ENCODE results near the gene RABAC1. TPM values are rescaled to one million over a fixed set of nuclear protein-coding genes. Genes with fewer than 3 reads are reported as not detected.
A peak's percentile ranks its signal among the peaks of the same experiment; 100 is the strongest.

Gene RABAC1
- total RNA-seq, 1 donor from 2014 or later: 130 TPM

DNA sequence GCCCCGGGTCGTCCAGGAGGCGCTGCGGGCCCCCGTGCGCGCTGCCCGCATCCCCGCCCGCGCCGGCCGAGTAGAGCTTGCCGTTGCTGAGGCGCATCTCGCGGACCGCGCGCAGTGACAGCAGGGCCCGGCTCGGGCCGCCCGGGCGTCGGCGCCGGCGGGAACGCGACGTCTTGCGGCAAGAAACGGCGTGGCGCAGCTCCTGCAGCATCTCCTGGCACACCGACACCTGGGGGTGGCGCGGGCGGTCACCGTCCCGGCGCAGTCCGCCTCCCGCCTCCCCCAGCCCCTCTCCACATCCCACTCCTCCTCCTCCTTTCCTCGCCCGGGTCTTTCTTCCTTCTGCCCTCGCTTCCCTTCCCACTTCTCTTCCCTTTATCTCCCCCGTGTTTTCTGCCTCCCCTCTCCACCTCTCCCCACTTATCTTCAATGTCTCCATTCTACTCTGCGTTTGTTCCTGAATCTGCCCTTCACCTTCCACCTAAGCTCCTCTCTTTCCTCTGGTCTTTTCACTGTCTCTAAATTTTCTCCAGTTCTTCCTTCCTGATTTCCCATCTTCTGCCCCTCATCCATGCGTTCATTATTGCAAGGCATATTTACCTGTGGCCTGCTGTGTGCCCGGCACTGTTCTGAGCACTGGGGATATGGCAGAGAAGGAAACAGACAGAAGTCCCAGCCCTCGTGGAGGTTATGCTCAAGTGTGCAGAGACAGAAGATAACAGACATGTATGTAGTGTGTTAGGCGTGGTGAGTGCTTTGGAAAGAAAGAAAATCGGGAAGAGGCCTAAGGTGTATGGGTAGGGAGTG is 40.2 kb upstream of the RABAC1 start:
- TF ChIP-seq, protein P1, sequence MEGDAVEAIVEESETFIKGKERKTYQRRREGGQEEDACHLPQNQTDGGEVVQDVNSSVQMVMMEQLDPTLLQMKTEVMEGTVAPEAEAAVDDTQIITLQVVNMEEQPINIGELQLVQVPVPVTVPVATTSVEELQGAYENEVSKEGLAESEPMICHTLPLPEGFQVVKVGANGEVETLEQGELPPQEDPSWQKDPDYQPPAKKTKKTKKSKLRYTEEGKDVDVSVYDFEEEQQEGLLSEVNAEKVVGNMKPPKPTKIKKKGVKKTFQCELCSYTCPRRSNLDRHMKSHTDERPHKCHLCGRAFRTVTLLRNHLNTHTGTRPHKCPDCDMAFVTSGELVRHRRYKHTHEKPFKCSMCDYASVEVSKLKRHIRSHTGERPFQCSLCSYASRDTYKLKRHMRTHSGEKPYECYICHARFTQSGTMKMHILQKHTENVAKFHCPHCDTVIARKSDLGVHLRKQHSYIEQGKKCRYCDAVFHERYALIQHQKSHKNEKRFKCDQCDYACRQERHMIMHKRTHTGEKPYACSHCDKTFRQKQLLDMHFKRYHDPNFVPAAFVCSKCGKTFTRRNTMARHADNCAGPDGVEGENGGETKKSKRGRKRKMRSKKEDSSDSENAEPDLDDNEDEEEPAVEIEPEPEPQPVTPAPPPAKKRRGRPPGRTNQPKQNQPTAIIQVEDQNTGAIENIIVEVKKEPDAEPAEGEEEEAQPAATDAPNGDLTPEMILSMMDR (IDR thresholded peaks at IDR 0.05; ENCODE audit: insufficient read depth, low read length, poor library complexity, severe bottlenecking): no peak
- DNase-seq (ENCODE audit: low read depth): no peak
- Histone ChIP-seq H3K27me3 (ENCODE audit: control insufficient read depth, insufficient read depth, low read length) (peaks cover 66% of the 10 kb centered on the region), H3K4me3 (ENCODE audit: low read depth, low read length) (no peak overlapping the region), H3K36me3 (ENCODE audit: control insufficient read depth, insufficient read depth, low read length) (no peaks in the 10 kb centered on the region)

DNA sequence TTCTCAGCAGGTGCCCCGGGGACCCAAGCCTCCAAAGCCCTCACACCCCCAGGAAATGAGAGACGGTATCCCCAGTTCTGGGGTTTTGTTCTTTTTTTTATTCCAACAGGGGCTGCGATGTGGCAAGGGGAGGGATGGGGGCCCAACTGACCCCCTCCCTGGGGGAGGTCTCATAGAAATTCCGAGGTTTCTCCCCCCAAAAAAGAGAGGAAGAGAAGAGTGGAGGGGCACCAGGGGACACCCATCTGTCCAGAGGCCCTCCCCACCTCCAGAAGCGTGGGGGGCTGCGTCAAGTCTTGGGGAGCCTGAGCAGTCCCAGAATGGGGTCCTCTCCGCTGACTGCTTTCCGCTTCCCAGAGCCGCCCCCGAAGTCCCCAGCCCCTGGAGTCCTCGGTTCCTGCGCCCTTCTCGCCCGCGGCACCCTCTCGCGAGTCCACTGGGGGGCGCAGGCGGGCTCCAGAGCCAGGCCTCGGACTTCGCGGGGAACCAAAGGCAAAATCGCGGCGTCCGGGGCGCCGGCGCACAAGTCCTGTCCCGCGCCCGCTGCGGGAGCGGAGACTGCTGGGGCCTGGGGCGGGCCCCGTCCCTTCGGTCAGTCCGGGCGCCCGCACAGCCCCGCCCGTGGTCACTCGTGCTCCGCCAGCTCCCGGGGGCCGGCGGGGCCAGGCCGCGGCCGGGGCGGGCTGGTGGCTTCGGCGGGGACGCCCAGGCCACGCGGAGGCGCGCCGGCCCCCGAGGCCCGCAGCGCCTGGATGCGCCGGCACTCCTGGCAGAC is 39.3 kb upstream of the RABAC1 start:
- peaks cover 72% of the 10 kb centered on the region for H3K27me3 ChIP-seq (ENCODE audit: control insufficient read depth, insufficient read depth, low read length)
- DNase-seq (ENCODE audit: low read depth): no peak

DNA sequence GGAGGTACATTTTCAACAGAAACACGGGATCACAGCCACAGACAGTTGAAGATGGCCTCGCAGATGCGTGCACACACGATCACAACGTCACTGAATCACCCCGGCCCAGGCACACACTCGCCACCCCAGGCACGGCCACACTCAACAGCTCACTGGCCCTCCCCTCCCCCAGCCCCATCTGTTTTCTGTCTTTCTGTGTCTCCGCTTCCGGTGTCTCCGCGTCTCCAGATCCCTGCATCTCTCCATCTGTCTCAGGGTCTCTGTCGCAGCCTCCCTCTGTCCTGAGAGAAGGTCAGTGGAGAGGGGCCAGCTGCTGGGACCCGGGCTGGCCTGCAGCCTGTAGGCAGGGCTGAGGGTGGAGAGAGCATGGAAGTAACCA is 38.7 kb upstream of the RABAC1 start:
- H3K27me3 ChIP-seq (ENCODE audit: control insufficient read depth, insufficient read depth, low read length): peaks cover 76% of the 10 kb centered on the region
- H3K36me3 ChIP-seq (ENCODE audit: control insufficient read depth, insufficient read depth, low read length): no peaks in the 10 kb centered on the region
- no peak for DNase-seq (ENCODE audit: low read depth)
- TF ChIP-seq, protein P1 (IDR thresholded peaks at IDR 0.05; ENCODE audit: insufficient read depth, low read length, poor library complexity, severe bottlenecking): no peak
- no peak overlapping the region for H3K4me3 ChIP-seq (ENCODE audit: low read depth, low read length)

More for the DNA sequence above, 39.3 kb upstream of the RABAC1 start:
- H3K36me3 ChIP-seq (ENCODE audit: control insufficient read depth, insufficient read depth, low read length): no peaks in the 10 kb centered on the region
- TF ChIP-seq, protein P1 (IDR thresholded peaks at IDR 0.05; ENCODE audit: insufficient read depth, low read length, poor library complexity, severe bottlenecking): peak; percentile 78
- no peak overlapping the region for H3K4me3 ChIP-seq (ENCODE audit: low read depth, low read length)

DNA sequence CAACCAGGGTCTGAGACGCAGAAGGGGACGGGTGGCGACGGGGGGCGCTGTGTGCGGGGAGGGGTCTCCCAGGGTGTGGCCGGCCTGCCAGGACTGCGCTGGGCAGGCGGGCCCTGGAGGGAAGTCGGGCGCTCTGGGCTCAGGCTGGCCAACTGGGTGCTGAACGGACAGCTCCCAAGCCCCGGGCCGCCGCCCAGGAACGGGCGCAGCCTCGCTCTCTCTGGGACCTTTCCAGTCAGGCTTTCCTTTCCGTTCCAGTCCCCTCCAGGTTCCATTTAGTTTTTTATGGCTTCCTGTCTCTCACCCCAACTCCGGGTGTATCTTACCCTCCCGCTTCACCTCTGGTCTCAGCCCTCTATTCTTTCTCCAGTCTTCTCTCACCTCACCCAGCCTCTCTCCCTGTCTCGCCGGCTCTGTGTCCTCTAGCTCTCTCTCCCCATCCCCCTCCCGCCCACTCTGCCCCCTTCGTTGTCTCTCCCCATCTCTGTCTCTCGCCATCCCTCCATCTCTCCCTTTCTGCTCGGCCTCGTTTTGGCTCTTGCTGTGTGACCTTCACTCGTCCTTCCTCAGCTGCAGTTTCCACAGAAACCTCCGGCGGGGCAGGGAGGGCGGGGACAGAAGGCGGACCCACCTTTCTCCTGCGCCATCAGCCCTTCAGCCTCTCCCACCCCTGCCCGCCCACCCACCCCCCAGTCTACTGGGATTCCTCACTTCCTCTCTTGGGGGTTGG is 38.2 kb upstream of the RABAC1 start:
- Histone ChIP-seq H3K36me3 (ENCODE audit: control insufficient read depth, insufficient read depth, low read length) (no peaks in the 10 kb centered on the region), H3K27me3 (ENCODE audit: control insufficient read depth, insufficient read depth, low read length) (peaks cover 81% of the 10 kb centered on the region), H3K4me3 (ENCODE audit: low read depth, low read length) (no peak overlapping the region)
- no peak for DNase-seq (ENCODE audit: low read depth)
- TF ChIP-seq, protein P1 (IDR thresholded peaks at IDR 0.05; ENCODE audit: insufficient read depth, low read length, poor library complexity, severe bottlenecking): no peak

DNA sequence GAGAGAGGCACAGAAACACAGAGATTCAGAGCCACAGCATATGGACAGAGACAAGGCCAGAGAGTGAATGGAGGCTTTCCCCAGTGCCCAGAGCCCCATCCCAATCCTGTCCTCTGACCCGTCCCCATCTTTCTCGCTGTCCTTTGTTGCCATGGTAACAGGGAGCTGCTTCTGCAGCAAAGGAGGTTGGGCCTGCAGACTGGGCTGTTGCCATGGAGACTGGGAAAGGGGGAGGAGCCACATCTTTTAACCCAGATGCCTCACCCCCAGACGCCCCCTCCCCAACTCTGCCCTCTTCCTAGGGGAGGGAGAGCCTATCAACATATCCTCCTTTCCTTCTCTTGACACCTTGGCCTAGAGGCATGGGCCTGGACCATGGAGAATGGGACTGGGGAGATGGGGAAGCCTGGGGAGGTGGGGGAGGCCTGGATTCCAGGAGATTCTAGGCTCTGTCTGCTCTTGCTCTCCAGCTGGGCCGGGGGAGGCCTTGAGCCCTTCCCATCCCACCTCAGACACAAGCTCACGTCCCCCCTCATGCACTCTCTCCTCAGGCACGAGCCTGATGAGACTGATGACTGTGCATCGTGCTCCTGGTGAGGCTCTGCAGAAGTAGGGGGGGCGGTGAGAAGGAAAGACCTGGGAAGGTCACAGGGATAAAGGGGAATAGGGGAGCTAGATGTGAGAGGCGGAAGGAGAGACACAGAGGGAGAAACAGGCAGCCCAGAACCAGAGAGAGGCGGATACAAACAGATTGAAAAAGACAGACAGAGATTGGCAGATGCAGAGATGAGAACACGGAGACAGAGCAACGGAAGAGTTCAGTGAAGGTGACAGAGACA is 37.1 kb upstream of the RABAC1 start:
- DNase-seq (ENCODE audit: low read depth): no peak
- peaks cover 86% of the 10 kb centered on the region for H3K27me3 ChIP-seq (ENCODE audit: control insufficient read depth, insufficient read depth, low read length)
- TF ChIP-seq, protein P1 (IDR thresholded peaks at IDR 0.05; ENCODE audit: insufficient read depth, low read length, poor library complexity, severe bottlenecking): no peak
- no peak overlapping the region for H3K4me3 ChIP-seq (ENCODE audit: low read depth, low read length)
- H3K36me3 ChIP-seq (ENCODE audit: control insufficient read depth, insufficient read depth, low read length): no peaks in the 10 kb centered on the region

All from kidney epithelial cell (primary cell).